Measurements from ENCODE around the gene CDC42EP2. TPM values are rescaled to one million over a fixed set of nuclear protein-coding genes. Genes with fewer than 3 reads are reported as not detected.

CDC42EP2 gene
- total RNA-seq, 1 donor from 2014 or later: 5.1 TPM

DNA sequence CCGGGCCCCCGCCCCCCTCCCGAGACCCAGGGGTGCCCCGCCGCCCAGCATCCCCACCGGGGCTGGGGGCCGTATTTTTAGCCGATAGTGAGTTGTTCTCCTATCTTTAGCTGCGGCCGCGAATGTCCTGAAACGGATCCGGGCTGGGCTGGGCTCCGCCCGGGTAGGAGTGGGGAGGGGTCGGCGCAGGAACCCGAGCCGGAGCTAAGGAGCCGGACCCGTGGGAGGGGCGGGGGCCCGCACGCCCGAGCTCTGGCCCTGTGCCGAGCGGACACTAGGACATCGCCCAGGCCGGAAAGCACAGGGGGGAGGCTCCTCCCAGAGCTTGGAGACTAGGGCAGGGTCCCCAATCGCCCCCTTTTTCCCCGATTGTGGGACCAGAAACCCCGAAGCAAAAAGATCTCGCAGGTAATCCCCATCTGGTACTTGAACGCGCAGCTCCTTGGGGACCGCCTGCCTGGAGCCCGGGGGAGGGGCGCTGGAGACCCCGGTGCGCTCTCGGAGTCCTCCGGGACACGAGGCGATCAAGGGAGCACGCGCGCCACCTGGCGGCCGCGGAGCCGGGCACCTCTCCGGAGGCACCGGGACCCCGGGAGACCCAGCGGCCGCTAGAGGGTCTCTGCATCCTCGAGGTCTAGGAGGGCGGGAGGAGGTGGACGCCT lies 669 bp downstream of the CDC42EP2 start:
- Mint-ChIP-seq H3K4me1 (ENCODE audit: low read depth) (peaks cover 9% of the 10 kb centered on the region), H3K36me3 (ENCODE audit: low read depth) (no peaks in the 10 kb centered on the region), H3K27ac (no peak overlapping the region), H3K27me3 (ENCODE audit: low read depth) (no peaks in the 10 kb centered on the region), H3K9me3 (no peaks in the 10 kb centered on the region), H3K4me3 (ENCODE audit: low read depth) (peak overlapping the region; percentile 80)
- DNase-seq (ENCODE audit: low spot score): peak; percentile 75
- intact Hi-C loops (cut with micrococcal nuclease): loop anchor here (2.0 to 5.0 kb wide), 2 partner anchors 17 to 98 kb away; partner anchors contain the start of gene DPF2

DNA sequence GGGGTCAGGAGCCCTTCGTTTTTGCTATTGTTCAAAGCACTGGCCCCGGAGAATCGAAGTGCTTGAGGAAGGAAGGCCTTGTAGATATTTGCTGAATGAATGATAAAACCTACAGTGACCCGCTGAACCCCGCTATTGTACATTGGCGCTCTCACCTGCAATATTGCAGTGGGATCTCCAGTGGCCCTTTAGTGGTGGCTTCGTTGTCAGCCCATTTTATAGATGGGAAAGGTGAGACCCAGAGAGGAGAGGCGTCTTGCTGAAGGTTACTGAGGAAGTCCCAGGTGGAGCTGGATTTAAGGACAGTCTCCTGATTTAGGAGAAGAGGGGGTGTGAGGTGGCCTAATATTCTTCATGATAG lies 1.2 kb downstream of the CDC42EP2 start:
- peak overlapping the region; percentile 80 for H3K4me3 Mint-ChIP-seq (ENCODE audit: low read depth)
- no peaks in the 10 kb centered on the region for H3K36me3 Mint-ChIP-seq (ENCODE audit: low read depth)
- no peaks in the 10 kb centered on the region for H3K9me3 Mint-ChIP-seq
- no peaks in the 10 kb centered on the region for H3K27me3 Mint-ChIP-seq (ENCODE audit: low read depth)
- no peak overlapping the region for H3K27ac Mint-ChIP-seq
- no peak for DNase-seq (ENCODE audit: low spot score)
- peaks cover 9% of the 10 kb centered on the region for H3K4me1 Mint-ChIP-seq (ENCODE audit: low read depth)
- intact Hi-C loops (cut with micrococcal nuclease): loop anchor here (2.0 to 5.0 kb wide), 3 partner anchors 17 to 99 kb away; partner anchors contain the start of gene DPF2

DNA sequence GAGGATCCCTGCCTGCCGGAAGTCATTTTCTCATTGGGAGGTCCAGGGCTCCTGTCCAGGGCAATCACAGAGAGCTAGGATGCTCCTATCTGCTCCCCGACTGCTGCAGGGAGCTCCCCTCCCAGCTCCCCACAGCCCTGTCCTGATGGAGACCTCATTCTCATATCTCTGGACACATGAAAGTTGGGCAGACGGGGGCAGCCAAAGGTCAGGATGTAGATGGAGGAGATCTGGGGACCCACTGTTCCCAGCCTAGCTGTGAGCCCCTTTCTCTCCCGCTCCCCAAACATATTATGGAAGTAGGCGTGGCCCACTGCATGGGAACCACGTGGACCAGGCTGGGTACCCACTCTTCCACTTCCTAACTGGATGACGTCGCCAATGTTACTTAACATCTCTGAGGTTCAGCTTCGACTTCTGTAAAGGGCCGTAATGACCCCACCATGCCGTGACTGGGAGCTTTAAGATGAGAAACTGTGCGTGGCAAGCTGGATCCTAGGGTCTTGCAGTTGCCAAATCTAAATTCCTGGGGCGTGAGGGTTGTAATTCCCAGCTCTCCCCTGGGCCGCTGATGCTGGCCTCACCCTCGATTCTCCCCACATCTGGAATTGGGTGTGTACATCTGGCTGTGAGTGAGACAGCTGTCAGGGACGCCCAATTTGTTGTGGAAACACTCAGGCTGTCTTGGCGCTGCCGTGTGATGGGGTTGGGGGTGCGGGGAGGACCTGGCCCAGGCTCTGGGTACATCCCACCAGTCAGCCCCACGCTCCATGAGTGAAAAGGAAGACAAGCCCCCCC lies 1.8 kb downstream of the CDC42EP2 start:
- DNase-seq (ENCODE audit: low spot score): no peak
- Mint-ChIP-seq H3K4me3 (ENCODE audit: low read depth) (peak overlapping the region; percentile 80), H3K27me3 (ENCODE audit: low read depth) (no peaks in the 10 kb centered on the region), H3K36me3 (ENCODE audit: low read depth) (no peaks in the 10 kb centered on the region), H3K9me3 (no peaks in the 10 kb centered on the region), H3K27ac (no peak overlapping the region), H3K4me1 (ENCODE audit: low read depth) (peaks cover 9% of the 10 kb centered on the region)
- intact Hi-C loops (cut with micrococcal nuclease): loop anchor here (2.0 to 5.0 kb wide), 2 partner anchors 42 to 99 kb away; no protein-coding TSS in a partner anchor

DNA sequence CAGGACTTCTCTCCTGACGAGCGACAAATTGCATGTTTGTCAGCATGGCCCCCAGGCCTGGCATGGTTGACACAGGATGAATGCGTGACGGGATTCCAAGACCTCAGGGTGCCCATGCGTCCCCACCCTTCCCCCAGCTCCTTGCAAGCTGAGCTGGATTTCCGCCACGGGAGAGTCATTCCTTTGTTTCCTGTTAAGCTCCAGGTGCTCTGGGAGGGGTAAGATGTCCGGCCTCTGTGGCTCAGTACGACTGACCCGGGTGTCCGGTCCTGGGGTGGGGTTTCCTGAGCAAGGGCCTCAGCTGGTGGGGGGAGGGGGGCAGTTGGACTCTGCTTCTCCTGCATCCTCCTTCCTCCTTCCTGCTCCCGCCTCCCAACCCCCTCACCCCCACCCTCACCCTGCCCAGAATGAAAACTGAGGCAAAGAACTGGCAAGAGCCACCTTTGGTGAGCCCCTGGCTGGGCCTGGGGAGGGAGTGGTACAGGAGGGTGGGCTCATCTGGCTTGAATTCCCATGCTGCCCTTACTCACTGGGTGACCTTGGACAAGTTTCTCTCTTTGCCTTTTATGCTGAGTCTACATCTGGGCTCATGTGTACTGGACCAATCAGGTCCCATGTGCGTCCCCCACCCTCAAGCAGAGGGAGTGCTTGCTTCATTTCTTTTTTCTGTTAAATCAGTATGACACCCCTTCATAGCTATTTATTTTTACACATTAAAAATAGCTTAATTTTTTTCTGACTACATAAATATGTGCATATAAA lies 2.5 kb downstream of the CDC42EP2 start:
- no peak overlapping the region for H3K27ac Mint-ChIP-seq
- H3K36me3 Mint-ChIP-seq (ENCODE audit: low read depth): no peaks in the 10 kb centered on the region
- no peaks in the 10 kb centered on the region for H3K9me3 Mint-ChIP-seq
- no peaks in the 10 kb centered on the region for H3K27me3 Mint-ChIP-seq (ENCODE audit: low read depth)
- intact Hi-C loops (cut with micrococcal nuclease): loop anchor here (2.0 to 5.0 kb wide), 2 partner anchors 42 to 100 kb away; no protein-coding TSS in a partner anchor
- no peak for DNase-seq (ENCODE audit: low spot score)
- H3K4me1 Mint-ChIP-seq (ENCODE audit: low read depth): peaks cover 9% of the 10 kb centered on the region
- H3K4me3 Mint-ChIP-seq (ENCODE audit: low read depth): no peak overlapping the region

DNA sequence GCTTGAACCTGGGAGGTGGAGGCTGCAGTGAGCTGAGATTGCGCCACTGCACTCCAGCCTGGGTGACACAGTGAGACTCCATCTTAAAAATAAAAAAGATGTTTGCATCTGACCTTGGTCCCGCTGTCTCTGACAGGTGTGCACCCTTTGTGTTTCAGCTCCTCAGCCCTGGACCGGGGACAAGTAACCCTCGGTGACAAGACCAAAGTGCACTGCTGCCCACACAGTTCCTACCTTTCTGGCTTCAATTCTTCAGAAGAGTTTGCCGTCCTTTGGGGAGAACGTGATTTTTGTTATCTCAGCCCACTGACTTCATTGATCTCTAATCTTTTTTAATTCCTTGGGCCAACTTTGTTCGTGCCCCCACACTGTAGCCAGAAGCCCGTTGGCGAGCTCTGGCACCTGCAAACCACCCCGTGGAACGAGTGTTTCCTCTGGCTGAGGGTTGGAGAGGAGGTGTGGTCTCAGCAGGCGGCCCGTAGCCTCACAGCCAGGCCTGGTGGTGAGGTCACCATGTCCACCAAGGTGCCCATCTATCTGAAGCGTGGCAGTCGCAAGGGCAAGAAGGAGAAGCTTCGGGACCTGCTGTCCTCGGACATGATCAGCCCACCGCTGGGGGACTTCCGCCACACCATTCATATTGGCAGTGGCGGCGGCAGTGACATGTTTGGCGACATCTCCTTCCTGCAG lies 5.9 kb downstream of the CDC42EP2 start:
- no peaks in the 10 kb centered on the region for H3K9me3 Mint-ChIP-seq
- no peak overlapping the region for H3K4me3 Mint-ChIP-seq (ENCODE audit: low read depth)
- no peak for DNase-seq (ENCODE audit: low spot score)
- no peaks in the 10 kb centered on the region for H3K36me3 Mint-ChIP-seq (ENCODE audit: low read depth)
- H3K4me1 Mint-ChIP-seq (ENCODE audit: low read depth): peaks cover 6% of the 10 kb centered on the region
- no peaks in the 10 kb centered on the region for H3K27me3 Mint-ChIP-seq (ENCODE audit: low read depth)
- no peak overlapping the region for H3K27ac Mint-ChIP-seq
- intact Hi-C loops (cut with micrococcal nuclease): no loop called here

DNA sequence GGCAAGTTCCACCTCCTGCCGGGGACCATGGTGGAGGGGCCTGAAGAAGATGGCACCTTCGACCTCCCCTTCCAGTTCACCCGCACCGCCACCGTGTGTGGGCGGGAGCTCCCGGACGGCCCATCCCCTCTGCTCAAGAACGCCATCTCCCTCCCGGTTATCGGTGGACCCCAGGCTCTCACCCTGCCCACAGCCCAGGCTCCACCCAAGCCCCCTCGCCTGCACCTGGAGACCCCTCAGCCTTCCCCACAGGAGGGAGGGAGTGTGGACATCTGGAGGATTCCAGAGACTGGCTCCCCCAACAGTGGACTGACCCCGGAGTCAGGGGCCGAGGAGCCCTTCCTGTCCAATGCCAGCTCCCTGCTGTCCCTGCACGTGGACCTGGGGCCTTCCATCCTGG lies 6.4 kb downstream of the CDC42EP2 start:
- Mint-ChIP-seq H3K27ac (no peak overlapping the region), H3K4me3 (ENCODE audit: low read depth) (no peak overlapping the region), H3K9me3 (no peaks in the 10 kb centered on the region), H3K27me3 (ENCODE audit: low read depth) (no peaks in the 10 kb centered on the region), H3K36me3 (ENCODE audit: low read depth) (no peaks in the 10 kb centered on the region), H3K4me1 (ENCODE audit: low read depth) (peaks cover 3% of the 10 kb centered on the region)
- no peak for DNase-seq (ENCODE audit: low spot score)
- intact Hi-C loops (cut with micrococcal nuclease): no loop called here

DNA sequence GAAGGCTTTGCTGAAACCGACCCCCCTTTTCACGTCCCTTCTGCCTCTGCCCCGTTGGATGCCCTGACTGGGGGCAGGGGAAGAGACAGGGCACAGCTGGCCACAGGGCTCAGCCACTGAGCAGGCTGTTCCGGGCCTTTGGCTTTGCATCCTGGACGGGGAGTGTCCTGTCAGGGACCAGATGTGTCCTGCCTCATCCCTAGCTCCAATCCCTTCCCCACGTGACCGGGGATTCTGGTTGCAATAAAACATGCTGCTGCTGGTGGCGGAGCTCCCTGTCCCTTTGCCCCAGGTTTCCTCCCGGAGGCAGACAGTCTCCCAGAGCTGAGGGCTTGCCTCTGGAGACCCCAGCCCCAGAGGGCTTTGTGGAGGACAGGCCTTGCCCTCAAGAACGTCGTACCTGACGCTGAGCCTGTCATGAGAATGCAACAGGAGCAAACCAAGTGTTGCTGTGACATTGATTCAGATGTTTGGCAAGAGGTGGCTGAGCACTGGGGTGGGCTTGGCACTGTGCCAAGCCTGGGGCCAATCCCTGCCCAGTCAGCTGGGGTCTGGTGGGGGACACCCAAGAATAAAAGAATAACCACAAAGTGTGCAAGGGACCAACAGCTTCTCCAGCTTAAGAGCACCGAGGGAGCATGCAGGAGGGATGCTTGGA lies 7.3 kb downstream of the CDC42EP2 start:
- Mint-ChIP-seq H3K9me3 (no peaks in the 10 kb centered on the region), H3K36me3 (ENCODE audit: low read depth) (no peaks in the 10 kb centered on the region), H3K27me3 (ENCODE audit: low read depth) (no peaks in the 10 kb centered on the region), H3K27ac (no peak overlapping the region), H3K4me1 (ENCODE audit: low read depth) (no peaks in the 10 kb centered on the region), H3K4me3 (ENCODE audit: low read depth) (no peak overlapping the region)
- intact Hi-C loops (cut with micrococcal nuclease): no loop called here
- DNase-seq (ENCODE audit: low spot score): no peak

DNA sequence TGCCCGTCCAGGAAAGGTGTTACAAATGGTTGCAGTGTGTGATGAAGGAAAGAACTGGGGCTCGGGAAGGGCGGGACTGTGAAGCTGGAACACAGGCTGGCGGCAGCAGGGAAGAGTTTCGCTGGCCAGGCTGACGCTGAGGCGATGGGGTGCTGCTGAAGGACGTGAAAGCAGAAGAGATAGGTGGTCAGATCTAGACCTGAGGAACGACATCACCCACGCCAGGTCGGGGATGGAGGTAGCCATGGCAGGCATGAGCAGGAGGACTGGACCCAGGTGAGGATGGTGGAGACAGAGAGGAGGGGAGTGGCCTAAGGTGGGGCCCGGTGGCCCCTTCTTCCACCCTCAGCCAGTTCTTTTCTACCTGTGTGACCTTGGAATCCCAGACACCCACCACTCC lies 9.1 kb downstream of the CDC42EP2 start:
- no peaks in the 10 kb centered on the region for H3K9me3 Mint-ChIP-seq
- H3K27ac Mint-ChIP-seq: no peak overlapping the region
- H3K36me3 Mint-ChIP-seq (ENCODE audit: low read depth): no peaks in the 10 kb centered on the region
- H3K4me1 Mint-ChIP-seq (ENCODE audit: low read depth): no peaks in the 10 kb centered on the region
- H3K27me3 Mint-ChIP-seq (ENCODE audit: low read depth): no peaks in the 10 kb centered on the region
- intact Hi-C loops (cut with micrococcal nuclease): no loop called here
- no peak for DNase-seq (ENCODE audit: low spot score)
- H3K4me3 Mint-ChIP-seq (ENCODE audit: low read depth): no peak overlapping the region

DNA sequence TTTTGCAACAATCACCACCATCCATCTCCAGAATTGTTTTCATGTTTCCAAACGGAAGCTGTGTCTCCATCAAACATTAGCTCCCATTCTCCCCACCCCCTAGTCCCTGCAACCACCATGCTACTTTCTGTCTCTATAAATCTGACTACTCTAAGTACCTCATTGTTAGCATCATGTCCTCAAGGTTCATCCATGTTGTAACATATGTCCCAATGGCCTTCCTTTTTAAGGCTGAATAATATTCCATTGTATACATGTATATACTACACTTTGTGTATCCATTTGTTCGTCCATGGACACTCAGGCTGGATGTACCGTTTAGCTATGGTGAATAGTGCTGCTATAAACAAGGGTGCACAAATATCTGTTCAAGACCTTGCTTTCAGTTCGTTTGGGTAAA lies 10.8 kb downstream of the CDC42EP2 start:
- H3K4me3 Mint-ChIP-seq (ENCODE audit: low read depth): no peak overlapping the region
- no peaks in the 10 kb centered on the region for H3K27me3 Mint-ChIP-seq (ENCODE audit: low read depth)
- H3K36me3 Mint-ChIP-seq (ENCODE audit: low read depth): no peaks in the 10 kb centered on the region
- DNase-seq (ENCODE audit: low spot score): no peak
- H3K4me1 Mint-ChIP-seq (ENCODE audit: low read depth): peaks cover 5% of the 10 kb centered on the region
- no peak overlapping the region for H3K27ac Mint-ChIP-seq
- intact Hi-C loops (cut with micrococcal nuclease): no loop called here
- no peaks in the 10 kb centered on the region for H3K9me3 Mint-ChIP-seq

DNA sequence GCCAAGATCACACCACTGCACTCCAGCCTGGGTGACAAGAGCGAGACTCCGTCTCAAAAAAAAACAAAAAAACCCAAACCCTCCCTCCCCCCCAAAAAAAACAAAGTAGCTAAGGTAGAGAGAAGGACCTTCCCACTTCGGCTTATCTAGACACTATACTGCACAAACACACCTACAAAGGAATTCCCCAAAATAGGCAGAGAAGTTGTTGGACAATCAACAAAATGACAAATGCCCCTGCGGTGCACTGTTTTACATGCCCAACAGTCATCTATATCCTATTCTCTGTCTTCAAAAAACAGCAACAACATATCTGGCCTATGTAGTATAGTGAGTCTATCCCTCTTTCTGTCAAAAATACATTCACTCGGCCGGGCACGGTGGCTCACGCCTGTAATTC lies 12.4 kb downstream of the CDC42EP2 start:
- H3K9me3 Mint-ChIP-seq: no peaks in the 10 kb centered on the region
- H3K4me3 Mint-ChIP-seq (ENCODE audit: low read depth): no peak overlapping the region
- H3K36me3 Mint-ChIP-seq (ENCODE audit: low read depth): no peaks in the 10 kb centered on the region
- DNase-seq (ENCODE audit: low spot score): no peak
- H3K4me1 Mint-ChIP-seq (ENCODE audit: low read depth): peaks cover 5% of the 10 kb centered on the region
- H3K27me3 Mint-ChIP-seq (ENCODE audit: low read depth): no peaks in the 10 kb centered on the region
- intact Hi-C loops (cut with micrococcal nuclease): no loop called here
- no peak overlapping the region for H3K27ac Mint-ChIP-seq

DNA sequence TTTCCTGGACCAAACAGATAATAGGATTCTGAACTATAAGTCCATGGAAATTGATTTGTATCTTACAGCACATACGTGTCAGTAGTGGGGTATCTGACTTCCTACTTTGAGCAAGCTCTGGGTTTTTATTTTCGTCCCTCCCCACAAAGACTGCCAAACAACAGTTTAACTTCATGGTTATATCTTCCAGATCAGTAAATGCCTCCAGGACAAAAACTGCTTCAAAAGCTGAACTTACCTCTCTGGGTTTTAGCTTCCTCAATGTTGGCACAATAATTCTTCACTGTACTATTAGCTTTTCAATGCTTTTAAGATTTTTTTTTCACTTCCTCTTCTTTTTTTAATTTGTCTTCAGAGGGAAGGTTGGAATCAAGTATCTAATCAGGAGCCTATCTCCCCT lies 14.8 kb downstream of the CDC42EP2 start:
- H3K9me3 Mint-ChIP-seq: no peaks in the 10 kb centered on the region
- no peaks in the 10 kb centered on the region for H3K36me3 Mint-ChIP-seq (ENCODE audit: low read depth)
- H3K27ac Mint-ChIP-seq: no peak overlapping the region
- H3K27me3 Mint-ChIP-seq (ENCODE audit: low read depth): no peaks in the 10 kb centered on the region
- H3K4me1 Mint-ChIP-seq (ENCODE audit: low read depth): peaks cover 5% of the 10 kb centered on the region
- no peak for DNase-seq (ENCODE audit: low spot score)
- intact Hi-C loops (cut with micrococcal nuclease): no loop called here
- H3K4me3 Mint-ChIP-seq (ENCODE audit: low read depth): no peak overlapping the region

DNA sequence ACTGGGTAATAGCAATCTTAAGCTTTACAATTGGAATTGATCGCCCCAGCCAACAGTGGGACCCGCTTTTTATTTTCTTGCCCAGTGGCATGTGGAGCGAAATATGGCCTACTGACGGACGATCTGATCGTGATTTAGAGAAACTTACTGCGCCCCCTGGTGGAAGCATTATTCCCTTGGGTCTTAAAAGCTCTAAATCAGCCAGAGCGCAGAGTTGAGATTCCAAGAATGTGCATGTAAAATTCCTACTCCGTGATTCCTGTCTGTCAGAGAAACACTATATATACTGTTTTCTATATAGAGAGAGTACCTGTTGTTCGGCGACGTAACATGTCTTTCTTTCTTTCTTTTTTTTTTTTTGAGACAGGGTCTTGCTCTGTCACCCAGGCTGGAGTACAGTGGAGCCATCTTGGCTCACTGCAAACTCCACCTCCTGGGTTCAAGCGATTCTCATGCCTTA lies 15.3 kb downstream of the CDC42EP2 start:
- Mint-ChIP-seq H3K9me3 (no peaks in the 10 kb centered on the region), H3K4me3 (ENCODE audit: low read depth) (no peak overlapping the region), H3K27ac (no peak overlapping the region), H3K4me1 (ENCODE audit: low read depth) (peaks cover 10% of the 10 kb centered on the region), H3K36me3 (ENCODE audit: low read depth) (peaks cover 5% of the 10 kb centered on the region), H3K27me3 (ENCODE audit: low read depth) (no peaks in the 10 kb centered on the region)
- DNase-seq (ENCODE audit: low spot score): peak; percentile 69
- intact Hi-C loops (cut with micrococcal nuclease): loop anchor here (5.0 kb wide), 1 partner anchor 218 kb away; the partner anchor contains the start of gene TM7SF2
